ENCODE data around the gene MCAM.
A peak's percentile ranks its signal among the peaks of the same experiment; 100 is the strongest.

The MCAM gene

GRCh38 chr11:119316729-119317591 is at the start of gene MCAM:
MCAM (minus strand) TSS chr11:119317130; CDS start chr11:119317101, 29 bp downstream.
- DNase-seq = no peak

GRCh38 chr11:119365071-119365591 is 48.2 kb upstream of the MCAM start:
- DNase-seq = no peak

GRCh38 chr11:119363851-119364590 is 47.1 kb upstream of the MCAM start:
- peak; percentile 40 for DNase-seq

- no peak for DNase-seq
Observed at GRCh38 chr11:119363081-119363850, 46.3 kb upstream of the MCAM start.

GRCh38 chr11:119362741-119363080 is 45.8 kb upstream of the MCAM start:
- DNase-seq = no peak

- no peak for DNase-seq
Observed at GRCh38 chr11:119361941-119362725, 45.2 kb upstream of the MCAM start.

- DNase-seq = no peak
Observed at GRCh38 chr11:119361056-119361787, 44.3 kb upstream of the MCAM start.

- DNase-seq = no peak
Observed at GRCh38 chr11:119359365-119360214, 42.7 kb upstream of the MCAM start.

GRCh38 chr11:119357074-119357473 is 40.1 kb upstream of the MCAM start:
- no peak for DNase-seq

GRCh38 chr11:119356349-119357031 is 39.6 kb upstream of the MCAM start:
- DNase-seq = peak; percentile 48

GRCh38 chr11:119355091-119355843 is 38.3 kb upstream of the MCAM start:
- DNase-seq = no peak

GRCh38 chr11:119352857-119353260 is 35.9 kb upstream of the MCAM start:
- no peak for DNase-seq

- DNase-seq = no peak
Observed at GRCh38 chr11:119351232-119351631, 34.3 kb upstream of the MCAM start.

GRCh38 chr11:119350302-119350701 is 33.4 kb upstream of the MCAM start:
- DNase-seq = no peak

- no peak for DNase-seq
Observed at GRCh38 chr11:119347940-119348605, 31.1 kb upstream of the MCAM start.

- no peak for DNase-seq
Observed at GRCh38 chr11:119347242-119347641, 30.3 kb upstream of the MCAM start.

- DNase-seq = no peak
Observed at GRCh38 chr11:119346605-119347004, 29.7 kb upstream of the MCAM start, which contains the start of gene MFRP. MFRP (minus strand) TSS chr11:119346705; CDS start chr11:119346513, 192 bp downstream.

GRCh38 chr11:119345685-119346084 is 28.8 kb upstream of the MCAM start:
- no peak for DNase-seq

All from activated CD4-positive, alpha-beta T cell treated with anti-CD3 and anti-CD28 coated beads for 1 hour (primary cell).